Mammary epithelial cell (primary cell): Measurements from ENCODE around the gene SORBS1.

Experiments
- CTCF ChIP-seq, 2 donors: IDR thresholded peaks in 1 of 2; conservative IDR thresholded peaks in 1 of 2; 2 replicates each; pipeline ENCODE4 v1.5.1; 2011 to 2012; ENCODE audit warnings: inconsistent platforms in 2 of 2, low read length in 2 of 2, mild to moderate bottlenecking in 2 of 2, control low read depth in 1 of 2, low read depth in 1 of 2; ENCODE audit not compliant: insufficient read depth in 1 of 2; ENCODE audit errors: extremely low read depth in 1 of 2
- EZH2 ChIP-seq: IDR thresholded peaks from 2 replicates; pipeline ENCODE4 v1.6.1; 2012; ENCODE audit warnings: low read length, inconsistent platforms, borderline replicate concordance

- no peak for TF ChIP-seq CTCF (conservative IDR thresholded peaks at IDR 0.05 in 1 of 2, IDR thresholded peaks at IDR 0.05 in 1 of 2; ENCODE audit: extremely low read depth in 1 of 2, insufficient read depth in 1 of 2, low read depth in 1 of 2, low read length in 2 of 2)
- TF ChIP-seq EZH2, result no peak
These were observed 15.2 kb downstream of the SORBS1 start for GRCh38 chr10:95545981-95546380.
